ENCODE results near the gene MINDY3. TPM values are rescaled to one million over a fixed set of nuclear protein-coding genes. Genes with fewer than 3 reads are reported as not detected.

The MINDY3 gene
- total RNA-seq, 2 donors from 2014 or later = 29.6 to 32.2 TPM

DNA sequence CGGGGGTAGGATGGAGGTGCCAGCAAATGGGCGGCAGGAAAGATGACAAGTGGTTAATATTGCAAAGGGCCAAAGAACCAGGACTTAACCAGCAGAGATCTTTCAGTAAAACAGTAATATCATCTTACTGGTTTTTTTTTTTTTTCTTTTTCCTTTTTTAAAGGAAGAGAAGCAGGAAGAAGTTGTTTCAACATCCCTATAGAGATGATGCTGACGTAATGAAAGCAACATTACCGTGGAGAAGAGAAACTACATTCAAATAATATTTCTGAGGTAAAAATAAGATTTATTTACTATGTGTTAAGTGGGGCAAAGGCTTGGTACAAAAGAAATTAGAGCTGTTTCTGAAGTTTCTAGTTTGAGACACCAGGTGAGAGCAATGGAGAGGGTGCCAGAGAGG lies 11.0 kb downstream of the MINDY3 start:
- TF ChIP-seq, protein P1, sequence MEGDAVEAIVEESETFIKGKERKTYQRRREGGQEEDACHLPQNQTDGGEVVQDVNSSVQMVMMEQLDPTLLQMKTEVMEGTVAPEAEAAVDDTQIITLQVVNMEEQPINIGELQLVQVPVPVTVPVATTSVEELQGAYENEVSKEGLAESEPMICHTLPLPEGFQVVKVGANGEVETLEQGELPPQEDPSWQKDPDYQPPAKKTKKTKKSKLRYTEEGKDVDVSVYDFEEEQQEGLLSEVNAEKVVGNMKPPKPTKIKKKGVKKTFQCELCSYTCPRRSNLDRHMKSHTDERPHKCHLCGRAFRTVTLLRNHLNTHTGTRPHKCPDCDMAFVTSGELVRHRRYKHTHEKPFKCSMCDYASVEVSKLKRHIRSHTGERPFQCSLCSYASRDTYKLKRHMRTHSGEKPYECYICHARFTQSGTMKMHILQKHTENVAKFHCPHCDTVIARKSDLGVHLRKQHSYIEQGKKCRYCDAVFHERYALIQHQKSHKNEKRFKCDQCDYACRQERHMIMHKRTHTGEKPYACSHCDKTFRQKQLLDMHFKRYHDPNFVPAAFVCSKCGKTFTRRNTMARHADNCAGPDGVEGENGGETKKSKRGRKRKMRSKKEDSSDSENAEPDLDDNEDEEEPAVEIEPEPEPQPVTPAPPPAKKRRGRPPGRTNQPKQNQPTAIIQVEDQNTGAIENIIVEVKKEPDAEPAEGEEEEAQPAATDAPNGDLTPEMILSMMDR (IDR thresholded peaks at IDR 0.05) = no peak
- Histone ChIP-seq H3K4me3 (no peak overlapping the region), H3K27ac (no peak overlapping the region), H3K4me1 (ENCODE audit: control insufficient read depth in 1 of 2, low read depth in 2 of 2) (no peaks in the 10 kb centered on the region), H3K27me3 (replicated peaks; ENCODE audit: insufficient read depth) (no peaks in the 10 kb centered on the region), H3K36me3 (no peaks in the 10 kb centered on the region), H3K9me3 (no peaks in the 10 kb centered on the region)
- DNase-seq (ENCODE audit: low spot score) (no peak), ATAC-seq (ENCODE audit: insufficient number of reproducible peaks, low FRiP score, low read depth) (no peak)

DNA sequence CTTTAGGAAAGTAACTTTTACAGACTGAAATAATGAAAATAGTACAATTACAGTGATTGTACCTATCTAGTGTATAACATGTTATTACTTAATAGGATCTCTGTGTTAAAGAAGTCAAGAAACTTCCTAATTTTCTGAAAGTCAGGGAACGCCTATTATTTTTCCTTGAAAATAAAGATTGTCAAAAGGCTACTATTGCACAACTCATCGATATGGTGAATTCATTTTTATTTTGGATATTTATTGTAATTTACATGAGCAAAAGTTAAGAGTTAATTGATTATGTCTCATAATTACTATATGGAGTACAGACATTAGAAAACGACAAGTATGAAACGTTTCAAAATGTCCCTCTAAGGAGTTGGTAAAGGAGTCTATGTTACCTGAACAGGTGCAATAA lies 12.8 kb downstream of the MINDY3 start:
- no peak overlapping the region for H3K4me3 ChIP-seq
- TF ChIP-seq, protein P1 (IDR thresholded peaks at IDR 0.05) = no peak
- no peak overlapping the region for H3K27ac ChIP-seq
- H3K27me3 ChIP-seq (replicated peaks; ENCODE audit: insufficient read depth) = no peaks in the 10 kb centered on the region
- no peaks in the 10 kb centered on the region for H3K9me3 ChIP-seq
- no peaks in the 10 kb centered on the region for H3K36me3 ChIP-seq
- no peak for DNase-seq (ENCODE audit: low spot score)
- H3K4me1 ChIP-seq (ENCODE audit: control insufficient read depth in 1 of 2, low read depth in 2 of 2) = peaks cover 13 to 15% of the 10 kb centered on the region in 2 donors
- no peak for ATAC-seq (ENCODE audit: insufficient number of reproducible peaks, low FRiP score, low read depth)

DNA sequence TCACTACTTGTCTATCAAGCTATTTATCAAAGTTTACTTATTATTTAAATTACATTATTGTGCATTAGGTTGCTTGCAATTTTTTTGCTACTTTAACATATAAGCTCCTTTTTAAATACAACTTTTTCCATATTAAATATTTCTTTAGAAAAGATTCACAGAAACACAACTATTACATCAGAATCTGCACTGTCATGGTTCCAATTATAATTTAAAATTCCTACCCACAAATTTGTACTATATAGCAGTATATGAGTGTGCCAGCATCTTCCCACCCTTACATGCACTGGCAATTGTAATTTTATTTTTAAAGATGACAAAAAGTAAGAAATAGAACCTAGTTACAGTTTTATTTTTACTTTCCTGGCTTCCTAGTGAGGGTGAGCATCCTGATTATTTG lies 15.8 kb downstream of the MINDY3 start:
- no peak for ATAC-seq (ENCODE audit: insufficient number of reproducible peaks, low FRiP score, low read depth)
- H3K36me3 ChIP-seq = no peaks in the 10 kb centered on the region
- no peak overlapping the region for H3K4me3 ChIP-seq
- no peak for DNase-seq (ENCODE audit: low spot score)
- TF ChIP-seq, protein P1 (IDR thresholded peaks at IDR 0.05) = no peak
- H3K27ac ChIP-seq = no peak overlapping the region
- H3K27me3 ChIP-seq (replicated peaks; ENCODE audit: insufficient read depth) = no peaks in the 10 kb centered on the region
- no peaks in the 10 kb centered on the region for H3K9me3 ChIP-seq
- peaks cover 17 to 28% of the 10 kb centered on the region in 2 donors for H3K4me1 ChIP-seq (ENCODE audit: control insufficient read depth in 1 of 2, low read depth in 2 of 2)

DNA sequence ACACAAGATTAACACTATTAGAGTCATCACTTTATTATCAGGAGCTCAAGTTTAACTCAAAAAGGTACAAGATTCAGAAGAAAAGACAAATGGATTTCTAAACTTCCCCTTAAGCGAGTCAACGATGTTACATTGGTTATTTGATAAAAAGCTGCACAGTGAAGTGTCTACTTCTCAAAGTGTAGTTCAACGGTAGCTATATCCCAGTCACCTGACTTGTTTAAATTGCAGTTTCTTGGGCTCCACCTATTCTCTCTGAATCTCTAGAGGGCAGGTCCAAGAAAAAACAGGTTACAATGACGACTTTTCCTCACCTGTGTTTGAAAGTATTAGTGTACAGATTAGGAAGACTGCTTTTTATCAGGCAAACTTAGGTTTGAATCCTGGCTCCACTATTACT lies 16.6 kb downstream of the MINDY3 start:
- ATAC-seq (ENCODE audit: insufficient number of reproducible peaks, low FRiP score, low read depth) (no peak), DNase-seq (ENCODE audit: low spot score) (no peak)
- no peaks in the 10 kb centered on the region for H3K27me3 ChIP-seq (replicated peaks; ENCODE audit: insufficient read depth)
- peak overlapping the region in 1 of 2 donors; percentile 0 for H3K27ac ChIP-seq
- peaks cover 17 to 28% of the 10 kb centered on the region in 2 donors for H3K4me1 ChIP-seq (ENCODE audit: control insufficient read depth in 1 of 2, low read depth in 2 of 2)
- H3K9me3 ChIP-seq = no peaks in the 10 kb centered on the region
- H3K36me3 ChIP-seq = no peaks in the 10 kb centered on the region
- TF ChIP-seq, protein P1 (IDR thresholded peaks at IDR 0.05) = no peak
- no peak overlapping the region for H3K4me3 ChIP-seq

DNA sequence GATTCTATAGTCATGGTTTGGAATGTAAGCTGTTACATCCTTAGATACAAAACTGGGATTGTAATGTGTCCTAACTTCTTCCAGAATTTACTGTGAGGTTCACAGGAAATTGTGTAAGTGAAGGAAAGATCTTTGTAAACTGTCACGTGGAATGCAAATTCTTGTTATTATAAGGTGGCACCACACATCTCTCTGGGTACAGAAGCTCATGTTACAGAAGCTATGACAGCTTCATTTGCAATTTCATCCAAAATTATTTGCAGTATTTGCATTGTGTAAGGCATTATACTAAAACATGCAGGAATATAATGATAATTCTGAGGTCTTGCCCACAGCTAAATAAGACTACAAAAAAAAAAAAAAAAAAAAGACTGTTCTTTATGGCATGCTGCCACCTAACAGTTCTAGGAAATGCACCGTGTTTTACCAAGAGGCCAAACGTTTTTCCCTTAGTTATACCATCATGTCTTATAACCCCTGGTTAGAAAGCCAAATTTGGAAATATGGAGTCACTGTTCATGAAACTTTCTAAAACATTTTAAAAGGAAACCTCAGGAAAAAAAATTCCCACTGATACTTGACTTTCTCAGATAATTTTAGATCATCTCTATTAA lies 17.6 kb downstream of the MINDY3 start:
- no peaks in the 10 kb centered on the region for H3K9me3 ChIP-seq
- no peaks in the 10 kb centered on the region for H3K36me3 ChIP-seq
- H3K27me3 ChIP-seq (replicated peaks; ENCODE audit: insufficient read depth) = no peaks in the 10 kb centered on the region
- no peak for DNase-seq (ENCODE audit: low spot score)
- TF ChIP-seq, protein P1 (IDR thresholded peaks at IDR 0.05) = no peak
- H3K4me3 ChIP-seq = no peak overlapping the region
- H3K4me1 ChIP-seq (ENCODE audit: control insufficient read depth in 1 of 2, low read depth in 2 of 2) = peaks cover 17 to 28% of the 10 kb centered on the region in 2 donors
- peak overlapping the region in 1 of 2 donors; percentile 7 for H3K27ac ChIP-seq
- no peak for ATAC-seq (ENCODE audit: insufficient number of reproducible peaks, low FRiP score, low read depth)

Measured in thoracic aorta (tissue), 2 donors.